GM12878 (cell line): ENCODE results near the gene UBAC2.
A peak's percentile ranks its signal among the peaks of the same experiment; 100 is the strongest.

Experiments
- CBX3 ChIP-seq: fragments of 200-600 bp; sonication (generic); IDR thresholded peaks from 2 replicates; pipeline ENCODE4 v1.6.1; 2016; ENCODE audit warnings: low read depth, borderline replicate concordance
- RELB ChIP-seq: fragments of 450-650 bp; IDR thresholded peaks from 2 replicates; pipeline ENCODE4 v1.6.1; 2017; ENCODE audit warnings: low read depth, mild to moderate bottlenecking, moderate library complexity

DNA sequence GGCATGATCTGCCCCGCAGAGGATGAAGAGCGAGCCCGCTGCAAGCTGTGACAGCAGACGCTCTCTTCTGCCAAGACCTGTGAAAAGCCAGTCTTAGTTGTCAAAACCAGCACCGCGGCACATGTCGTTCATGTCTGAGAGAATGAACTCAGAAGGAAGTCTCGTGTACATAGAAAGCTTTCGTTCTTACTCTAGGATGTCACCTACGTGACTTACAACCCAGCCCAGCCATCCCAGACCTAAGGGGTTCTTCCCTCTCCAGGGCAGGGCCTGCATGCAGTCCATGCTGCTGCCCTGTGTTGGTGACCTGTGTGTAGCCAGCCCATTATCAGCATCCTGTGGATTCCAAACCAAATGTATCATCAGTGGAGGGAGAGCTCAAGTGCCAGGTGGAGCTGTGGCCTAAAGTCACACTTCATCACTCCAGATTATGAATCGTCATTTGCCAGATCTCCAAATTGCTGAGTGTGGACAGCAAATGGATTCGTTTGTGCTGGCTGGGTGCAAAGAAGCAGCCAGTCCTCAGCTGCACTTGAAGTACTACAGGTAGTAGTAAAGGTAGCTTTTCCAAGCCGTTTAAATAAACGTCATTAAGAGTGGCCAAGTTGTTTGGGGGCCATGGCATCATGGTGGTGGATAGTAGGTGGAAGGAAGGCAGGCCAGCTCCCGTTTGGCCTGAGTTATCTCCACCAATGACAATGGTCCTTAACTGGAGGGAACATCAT is 180.4 kb downstream of the UBAC2 start:
- TF ChIP-seq CBX3, result no peak
- TF ChIP-seq RELB, result peak; percentile 77
